ENCODE results near the gene ALK.

ALK gene

GRCh38 chr2:29241955-29242565 lies 679.3 kb downstream of the ALK start:
- no peak for TF ChIP-seq CTCF (IDR thresholded peaks at IDR 0.05; ENCODE audit: control insufficient read depth, extremely low read depth, insufficient read depth)
- no peak overlapping the region for H3K4me3 ChIP-seq (ENCODE audit: low read depth, low read length)
- DNase-seq (ENCODE audit: low read depth), result no peak

- no peak for DNase-seq (ENCODE audit: low read depth)
- H3K4me3 ChIP-seq (ENCODE audit: low read depth, low read length), result no peak overlapping the region
Measured at GRCh38 chr2:29241341-29241740, 680.0 kb downstream of the ALK start.

GRCh38 chr2:29240601-29241000 lies 680.8 kb downstream of the ALK start:
- TF ChIP-seq CTCF (IDR thresholded peaks at IDR 0.05; ENCODE audit: control insufficient read depth, extremely low read depth, insufficient read depth), result no peak
- H3K4me3 ChIP-seq (ENCODE audit: low read depth, low read length), result no peak overlapping the region
- no peak for DNase-seq (ENCODE audit: low read depth)

More at GRCh38 chr2:29241341-29241740, 680.0 kb downstream of the ALK start:
- no peak for TF ChIP-seq CTCF (IDR thresholded peaks at IDR 0.05; ENCODE audit: control insufficient read depth, extremely low read depth, insufficient read depth)

GRCh38 chr2:29239209-29239960 lies 682.0 kb downstream of the ALK start:
- DNase-seq (ENCODE audit: low read depth), result no peak
- no peak for TF ChIP-seq CTCF (IDR thresholded peaks at IDR 0.05; ENCODE audit: control insufficient read depth, extremely low read depth, insufficient read depth)
- H3K4me3 ChIP-seq (ENCODE audit: low read depth, low read length), result no peak overlapping the region

GRCh38 chr2:29238497-29238896 lies 682.9 kb downstream of the ALK start:
- peak; percentile 76 for TF ChIP-seq CTCF (IDR thresholded peaks at IDR 0.05; ENCODE audit: control insufficient read depth, extremely low read depth, insufficient read depth)
- H3K4me3 ChIP-seq (ENCODE audit: low read depth, low read length), result no peak overlapping the region
- DNase-seq (ENCODE audit: low read depth), result no peak

GRCh38 chr2:29236074-29236473 lies 685.3 kb downstream of the ALK start:
- H3K4me3 ChIP-seq (ENCODE audit: low read depth, low read length), result no peak overlapping the region
- no peak for DNase-seq (ENCODE audit: low read depth)
- no peak for TF ChIP-seq CTCF (IDR thresholded peaks at IDR 0.05; ENCODE audit: control insufficient read depth, extremely low read depth, insufficient read depth)
